ENCODE measurements around the gene POLR2E. TPM values are rescaled to one million over a fixed set of nuclear protein-coding genes. Genes with fewer than 3 reads are reported as not detected.
"Not testable (repeated sequence)": the region's sequence is repeated elsewhere in the genome, so short reads cannot be mapped to it uniquely, and the experiment has no call there.

POLR2E gene
- total and polyA plus RNA-seq, 4 donors = 51.8 to 211 (median 171) TPM

DNA sequence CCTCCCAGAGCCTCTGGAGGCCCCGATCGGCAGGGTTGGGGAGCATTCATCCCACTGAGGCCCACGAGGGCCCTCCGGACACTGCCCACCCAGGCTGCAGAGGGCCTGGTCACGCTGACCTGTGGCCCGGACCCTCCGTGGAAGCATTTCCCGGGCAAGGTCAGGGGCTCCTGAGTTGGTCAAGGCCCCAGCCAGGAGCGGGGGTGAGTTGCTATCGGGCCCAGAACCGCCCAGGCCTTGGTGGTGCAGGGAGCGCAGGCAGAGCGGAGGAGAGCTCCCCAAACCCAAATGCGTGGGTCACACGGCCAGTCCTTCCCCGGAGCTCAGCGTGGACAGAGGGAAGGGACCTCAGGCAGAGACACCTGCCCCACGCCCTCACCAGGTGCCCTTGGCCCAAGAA is 34.4 kb upstream of the POLR2E start (continued):
- no peak for TF ChIP-seq SP1 (IDR thresholded peaks at IDR 0.05)
- TF ChIP-seq, protein P1, sequence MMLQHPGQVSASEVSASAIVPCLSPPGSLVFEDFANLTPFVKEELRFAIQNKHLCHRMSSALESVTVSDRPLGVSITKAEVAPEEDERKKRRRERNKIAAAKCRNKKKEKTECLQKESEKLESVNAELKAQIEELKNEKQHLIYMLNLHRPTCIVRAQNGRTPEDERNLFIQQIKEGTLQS (IDR thresholded peaks at IDR 0.05) = no peak
- no peak for TF ChIP-seq FOXA2 (IDR thresholded peaks at IDR 0.05)
- no peak for TF ChIP-seq GABPA (IDR thresholded peaks at IDR 0.05 in 1 of 2, conservative IDR thresholded peaks at IDR 0.05 in 1 of 2)

DNA sequence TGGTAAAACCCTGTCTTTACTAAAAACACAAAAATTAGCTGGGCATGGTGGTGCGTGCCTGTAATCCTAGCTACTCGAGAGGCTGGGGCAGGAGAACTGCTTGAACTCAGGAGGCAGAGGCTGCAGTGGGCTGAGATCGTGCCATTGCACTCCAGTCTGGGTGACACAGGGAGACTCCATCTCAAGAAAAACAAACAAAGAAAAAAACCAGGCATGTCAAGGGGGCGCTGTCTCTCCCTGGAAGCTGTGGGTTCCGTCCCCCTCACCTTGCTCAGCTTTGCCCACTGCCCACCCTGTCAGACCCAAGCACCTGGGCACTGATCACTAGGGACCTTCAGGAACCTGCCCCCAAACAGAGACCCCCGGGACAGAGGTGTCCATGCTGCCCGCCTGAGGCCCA is 33.9 kb upstream of the POLR2E start:
- H3K4me3 ChIP-seq (ENCODE audit: low read depth in 1 of 3, low read length in 3 of 3); H3K27ac ChIP-seq (ENCODE audit: low read depth in 1 of 2, low read length in 2 of 2); H3K4me1 ChIP-seq (ENCODE audit: control insufficient read depth in 4 of 4, insufficient read depth in 4 of 4, low read length in 3 of 4); H3K9ac ChIP-seq (ENCODE audit: low read depth in 1 of 2, low read length in 2 of 2); DNase-seq (ENCODE audit: low spot score); H3K27me3 ChIP-seq (ENCODE audit: control insufficient read depth in 4 of 4, insufficient read depth in 4 of 4, low read length in 3 of 4); H3K9me3 ChIP-seq (ENCODE audit: control insufficient read depth in 4 of 4, low read length in 3 of 4): not testable (repeated sequence)
- 94% methylated on average over 7 of the region's 7 CpGs for WGBS
- H3K36me3 ChIP-seq (ENCODE audit: control insufficient read depth in 4 of 4, insufficient read depth in 3 of 4, low read depth in 1 of 4, low read length in 3 of 4) = peaks cover 3 to 28% (median 16%) of the 10 kb centered on the region in 4 donors

DNA sequence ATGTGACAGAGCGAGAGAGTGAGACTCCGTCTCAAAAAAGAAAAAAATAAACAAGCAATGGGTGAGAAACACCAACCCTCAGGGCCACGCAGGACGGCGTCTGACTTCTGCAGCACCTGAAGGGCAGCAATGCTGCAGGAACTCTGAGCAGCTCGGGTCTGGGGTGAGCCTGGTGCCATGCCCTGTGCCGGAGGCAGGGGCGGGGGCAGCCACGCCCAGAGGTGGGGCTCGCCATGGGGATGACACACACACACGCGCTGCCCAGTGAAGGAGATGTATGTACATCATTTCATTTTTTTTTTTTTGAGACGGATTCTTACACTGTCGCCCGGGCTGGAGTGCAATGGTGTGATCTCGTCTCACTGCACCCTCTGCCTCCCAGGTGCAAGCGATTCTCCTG is 32.9 kb upstream of the POLR2E start:
- Histone ChIP-seq H3K9me3 (ENCODE audit: control insufficient read depth in 4 of 4, low read length in 3 of 4) (no peaks in the 10 kb centered on the region), H3K9ac (ENCODE audit: low read depth in 1 of 2, low read length in 2 of 2) (no peak overlapping the region), H3K27me3 (ENCODE audit: control insufficient read depth in 4 of 4, insufficient read depth in 4 of 4, low read length in 3 of 4) (no peaks in the 10 kb centered on the region), H3K4me3 (ENCODE audit: low read depth in 1 of 3, low read length in 3 of 3) (no peak overlapping the region), H3K27ac (ENCODE audit: low read depth in 1 of 2, low read length in 2 of 2) (no peak overlapping the region), H3K4me1 (ENCODE audit: control insufficient read depth in 4 of 4, insufficient read depth in 4 of 4, low read length in 3 of 4) (peaks cover 0 to 4% (median 0%) of the 10 kb centered on the region in 4 donors), H3K36me3 (ENCODE audit: control insufficient read depth in 4 of 4, insufficient read depth in 3 of 4, low read depth in 1 of 4, low read length in 3 of 4) (peaks cover 4 to 37% (median 20%) of the 10 kb centered on the region in 4 donors)
- TF ChIP-seq, protein P2, sequence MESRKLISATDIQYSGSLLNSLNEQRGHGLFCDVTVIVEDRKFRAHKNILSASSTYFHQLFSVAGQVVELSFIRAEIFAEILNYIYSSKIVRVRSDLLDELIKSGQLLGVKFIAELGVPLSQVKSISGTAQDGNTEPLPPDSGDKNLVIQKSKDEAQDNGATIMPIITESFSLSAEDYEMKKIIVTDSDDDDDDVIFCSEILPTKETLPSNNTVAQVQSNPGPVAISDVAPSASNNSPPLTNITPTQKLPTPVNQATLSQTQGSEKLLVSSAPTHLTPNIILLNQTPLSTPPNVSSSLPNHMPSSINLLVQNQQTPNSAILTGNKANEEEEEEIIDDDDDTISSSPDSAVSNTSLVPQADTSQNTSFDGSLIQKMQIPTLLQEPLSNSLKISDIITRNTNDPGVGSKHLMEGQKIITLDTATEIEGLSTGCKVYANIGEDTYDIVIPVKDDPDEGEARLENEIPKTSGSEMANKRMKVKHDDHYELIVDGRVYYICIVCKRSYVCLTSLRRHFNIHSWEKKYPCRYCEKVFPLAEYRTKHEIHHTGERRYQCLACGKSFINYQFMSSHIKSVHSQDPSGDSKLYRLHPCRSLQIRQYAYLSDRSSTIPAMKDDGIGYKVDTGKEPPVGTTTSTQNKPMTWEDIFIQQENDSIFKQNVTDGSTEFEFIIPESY (IDR thresholded peaks at IDR 0.05) = no peak
- TF ChIP-seq JUND (IDR thresholded peaks at IDR 0.05) (no peak), RAD21 (IDR thresholded peaks at IDR 0.05) (no peak), GABPA (IDR thresholded peaks at IDR 0.05 in 1 of 2, conservative IDR thresholded peaks at IDR 0.05 in 1 of 2) (no peak), NR2F2 (IDR thresholded peaks at IDR 0.05) (no peak), SP1 (IDR thresholded peaks at IDR 0.05) (no peak), HNF4G (IDR thresholded peaks at IDR 0.05) (no peak), RXRA (IDR thresholded peaks at IDR 0.05) (no peak), HNF4A (conservative IDR thresholded peaks at IDR 0.05) (no peak), TAF1 (conservative IDR thresholded peaks at IDR 0.05) (no peak), FOXA1 (IDR thresholded peaks at IDR 0.05) (no peak), FOXA2 (IDR thresholded peaks at IDR 0.05) (no peak), YY1 (IDR thresholded peaks at IDR 0.05) (no peak), EGR1 (IDR thresholded peaks at IDR 0.05; ENCODE audit: low read depth in 2 of 2) (no peak)
- TF ChIP-seq, protein P1 (IDR thresholded peaks at IDR 0.05) = no peak
- TF ChIP-seq, protein P3, sequence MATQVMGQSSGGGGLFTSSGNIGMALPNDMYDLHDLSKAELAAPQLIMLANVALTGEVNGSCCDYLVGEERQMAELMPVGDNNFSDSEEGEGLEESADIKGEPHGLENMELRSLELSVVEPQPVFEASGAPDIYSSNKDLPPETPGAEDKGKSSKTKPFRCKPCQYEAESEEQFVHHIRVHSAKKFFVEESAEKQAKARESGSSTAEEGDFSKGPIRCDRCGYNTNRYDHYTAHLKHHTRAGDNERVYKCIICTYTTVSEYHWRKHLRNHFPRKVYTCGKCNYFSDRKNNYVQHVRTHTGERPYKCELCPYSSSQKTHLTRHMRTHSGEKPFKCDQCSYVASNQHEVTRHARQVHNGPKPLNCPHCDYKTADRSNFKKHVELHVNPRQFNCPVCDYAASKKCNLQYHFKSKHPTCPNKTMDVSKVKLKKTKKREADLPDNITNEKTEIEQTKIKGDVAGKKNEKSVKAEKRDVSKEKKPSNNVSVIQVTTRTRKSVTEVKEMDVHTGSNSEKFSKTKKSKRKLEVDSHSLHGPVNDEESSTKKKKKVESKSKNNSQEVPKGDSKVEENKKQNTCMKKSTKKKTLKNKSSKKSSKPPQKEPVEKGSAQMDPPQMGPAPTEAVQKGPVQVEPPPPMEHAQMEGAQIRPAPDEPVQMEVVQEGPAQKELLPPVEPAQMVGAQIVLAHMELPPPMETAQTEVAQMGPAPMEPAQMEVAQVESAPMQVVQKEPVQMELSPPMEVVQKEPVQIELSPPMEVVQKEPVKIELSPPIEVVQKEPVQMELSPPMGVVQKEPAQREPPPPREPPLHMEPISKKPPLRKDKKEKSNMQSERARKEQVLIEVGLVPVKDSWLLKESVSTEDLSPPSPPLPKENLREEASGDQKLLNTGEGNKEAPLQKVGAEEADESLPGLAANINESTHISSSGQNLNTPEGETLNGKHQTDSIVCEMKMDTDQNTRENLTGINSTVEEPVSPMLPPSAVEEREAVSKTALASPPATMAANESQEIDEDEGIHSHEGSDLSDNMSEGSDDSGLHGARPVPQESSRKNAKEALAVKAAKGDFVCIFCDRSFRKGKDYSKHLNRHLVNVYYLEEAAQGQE (IDR thresholded peaks at IDR 0.05) = no peak
- TF ChIP-seq, protein P4, sequence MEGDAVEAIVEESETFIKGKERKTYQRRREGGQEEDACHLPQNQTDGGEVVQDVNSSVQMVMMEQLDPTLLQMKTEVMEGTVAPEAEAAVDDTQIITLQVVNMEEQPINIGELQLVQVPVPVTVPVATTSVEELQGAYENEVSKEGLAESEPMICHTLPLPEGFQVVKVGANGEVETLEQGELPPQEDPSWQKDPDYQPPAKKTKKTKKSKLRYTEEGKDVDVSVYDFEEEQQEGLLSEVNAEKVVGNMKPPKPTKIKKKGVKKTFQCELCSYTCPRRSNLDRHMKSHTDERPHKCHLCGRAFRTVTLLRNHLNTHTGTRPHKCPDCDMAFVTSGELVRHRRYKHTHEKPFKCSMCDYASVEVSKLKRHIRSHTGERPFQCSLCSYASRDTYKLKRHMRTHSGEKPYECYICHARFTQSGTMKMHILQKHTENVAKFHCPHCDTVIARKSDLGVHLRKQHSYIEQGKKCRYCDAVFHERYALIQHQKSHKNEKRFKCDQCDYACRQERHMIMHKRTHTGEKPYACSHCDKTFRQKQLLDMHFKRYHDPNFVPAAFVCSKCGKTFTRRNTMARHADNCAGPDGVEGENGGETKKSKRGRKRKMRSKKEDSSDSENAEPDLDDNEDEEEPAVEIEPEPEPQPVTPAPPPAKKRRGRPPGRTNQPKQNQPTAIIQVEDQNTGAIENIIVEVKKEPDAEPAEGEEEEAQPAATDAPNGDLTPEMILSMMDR (IDR thresholded peaks at IDR 0.05; ENCODE audit: low read depth, low read length, missing input control) = no peak
- TF ChIP-seq, protein P5, sequence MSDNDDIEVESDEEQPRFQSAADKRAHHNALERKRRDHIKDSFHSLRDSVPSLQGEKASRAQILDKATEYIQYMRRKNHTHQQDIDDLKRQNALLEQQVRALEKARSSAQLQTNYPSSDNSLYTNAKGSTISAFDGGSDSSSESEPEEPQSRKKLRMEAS (IDR thresholded peaks at IDR 0.05) = no peak
- DNase-seq (ENCODE audit: low spot score) = no peak
- WGBS = 95% methylated on average over 17 of the region's 17 CpGs
